GM19025 (cell line): Measurements from ENCODE around the gene RASGEF1C.

Experiments
- ATAC-seq: cut with Tn5 transposase; IDR thresholded peaks from one replicate; pipeline ENCODE4 v1.9.1; 2021; ENCODE audit warnings: mild to moderate bottlenecking, low read depth, moderate library complexity; ENCODE audit not compliant: unreplicated experiment

The RASGEF1C gene

GRCh38 chr5:180138214-180138975, 70.6 kb downstream of the RASGEF1C start:
- ATAC-seq, result no peak

GRCh38 chr5:180137401-180138213, 71.4 kb downstream of the RASGEF1C start:
- ATAC-seq, result no peak

GRCh38 chr5:180136630-180137381, 72.2 kb downstream of the RASGEF1C start:
- ATAC-seq, result no peak

- no peak for ATAC-seq
Measured at GRCh38 chr5:180135967-180136629, 72.9 kb downstream of the RASGEF1C start.

GRCh38 chr5:180135128-180135955, 73.7 kb downstream of the RASGEF1C start:
- ATAC-seq, result no peak

GRCh38 chr5:180133971-180134508, 75.0 kb downstream of the RASGEF1C start:
- ATAC-seq, result no peak

- no peak for ATAC-seq
Measured at GRCh38 chr5:180133551-180133950, 75.5 kb downstream of the RASGEF1C start.

GRCh38 chr5:180133060-180133459, 76.0 kb downstream of the RASGEF1C start:
- ATAC-seq, result no peak

GRCh38 chr5:180130876-180131740, 77.9 kb downstream of the RASGEF1C start:
- no peak for ATAC-seq

GRCh38 chr5:180130291-180130869, 78.6 kb downstream of the RASGEF1C start:
- ATAC-seq, result no peak

GRCh38 chr5:180129291-180130190, 79.5 kb downstream of the RASGEF1C start:
- no peak for ATAC-seq

GRCh38 chr5:180128671-180129261, 80.2 kb downstream of the RASGEF1C start:
- ATAC-seq, result no peak

GRCh38 chr5:180127682-180128670, 81.0 kb downstream of the RASGEF1C start:
- ATAC-seq, result no peak

GRCh38 chr5:180126716-180127681, 82.0 kb downstream of the RASGEF1C start:
- ATAC-seq, result no peak
